Measurements from ENCODE around the gene EPB41L2. TPM values are rescaled to one million over a fixed set of nuclear protein-coding genes. Genes with fewer than 3 reads are reported as not detected.

Gene EPB41L2
- total RNA-seq, 4 donors from 2014 or later, result 11.6 to 24.0 (median 14.6) TPM

DNA sequence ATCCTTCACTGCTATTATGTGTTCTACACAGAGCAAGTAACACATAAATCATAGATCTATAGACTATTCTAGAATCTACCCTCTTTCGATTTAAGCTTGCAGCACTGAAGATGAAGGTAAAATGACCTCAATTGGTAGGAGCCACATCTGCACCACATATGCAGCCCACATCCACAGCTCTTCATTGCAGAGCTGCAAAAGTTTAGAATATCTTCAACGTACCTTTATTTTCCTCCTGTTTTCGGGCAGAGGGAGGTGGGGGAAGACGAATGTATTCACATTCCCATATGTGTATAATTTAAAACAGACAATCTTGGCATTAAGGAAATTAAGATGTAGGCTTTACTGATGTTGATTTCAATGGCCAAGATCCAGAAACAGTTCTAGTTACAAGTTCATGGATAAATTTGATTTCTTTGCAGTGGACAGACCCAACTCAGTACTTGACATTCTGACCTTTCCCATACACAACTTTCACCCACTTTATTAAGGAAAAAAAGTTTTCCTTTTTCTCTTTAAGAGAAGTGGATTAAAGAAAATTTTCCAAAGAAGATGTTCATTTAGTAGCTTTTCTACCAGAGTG is 14.0 kb downstream of the EPB41L2 start:
- Histone ChIP-seq H3K27ac (no peak overlapping the region), H3K27me3 (no peaks in the 10 kb centered on the region), H3K36me3 (no peaks in the 10 kb centered on the region), H3K4me1 (peaks cover 0 to 4% of the 10 kb centered on the region in 2 donors), H3K4me3 (no peak overlapping the region), H3K9me3 (no peaks in the 10 kb centered on the region)
- in situ Hi-C loops (cut with MboI; ENCODE audit: low sequenced_read_pairs in 4 of 4), result no loop called here
- no peak for DNase-seq
- intact Hi-C loops (cut with DNase I; ENCODE audit: low total_unique reads), result no loop called here
- TF ChIP-seq POLR2A (IDR thresholded peaks at IDR 0.05), result no peak
- TF ChIP-seq, protein P1, sequence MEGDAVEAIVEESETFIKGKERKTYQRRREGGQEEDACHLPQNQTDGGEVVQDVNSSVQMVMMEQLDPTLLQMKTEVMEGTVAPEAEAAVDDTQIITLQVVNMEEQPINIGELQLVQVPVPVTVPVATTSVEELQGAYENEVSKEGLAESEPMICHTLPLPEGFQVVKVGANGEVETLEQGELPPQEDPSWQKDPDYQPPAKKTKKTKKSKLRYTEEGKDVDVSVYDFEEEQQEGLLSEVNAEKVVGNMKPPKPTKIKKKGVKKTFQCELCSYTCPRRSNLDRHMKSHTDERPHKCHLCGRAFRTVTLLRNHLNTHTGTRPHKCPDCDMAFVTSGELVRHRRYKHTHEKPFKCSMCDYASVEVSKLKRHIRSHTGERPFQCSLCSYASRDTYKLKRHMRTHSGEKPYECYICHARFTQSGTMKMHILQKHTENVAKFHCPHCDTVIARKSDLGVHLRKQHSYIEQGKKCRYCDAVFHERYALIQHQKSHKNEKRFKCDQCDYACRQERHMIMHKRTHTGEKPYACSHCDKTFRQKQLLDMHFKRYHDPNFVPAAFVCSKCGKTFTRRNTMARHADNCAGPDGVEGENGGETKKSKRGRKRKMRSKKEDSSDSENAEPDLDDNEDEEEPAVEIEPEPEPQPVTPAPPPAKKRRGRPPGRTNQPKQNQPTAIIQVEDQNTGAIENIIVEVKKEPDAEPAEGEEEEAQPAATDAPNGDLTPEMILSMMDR (IDR thresholded peaks at IDR 0.05 in 4 of 5, conservative IDR thresholded peaks at IDR 0.05 in 1 of 5), result no peak
- ATAC-seq, result no peak

DNA sequence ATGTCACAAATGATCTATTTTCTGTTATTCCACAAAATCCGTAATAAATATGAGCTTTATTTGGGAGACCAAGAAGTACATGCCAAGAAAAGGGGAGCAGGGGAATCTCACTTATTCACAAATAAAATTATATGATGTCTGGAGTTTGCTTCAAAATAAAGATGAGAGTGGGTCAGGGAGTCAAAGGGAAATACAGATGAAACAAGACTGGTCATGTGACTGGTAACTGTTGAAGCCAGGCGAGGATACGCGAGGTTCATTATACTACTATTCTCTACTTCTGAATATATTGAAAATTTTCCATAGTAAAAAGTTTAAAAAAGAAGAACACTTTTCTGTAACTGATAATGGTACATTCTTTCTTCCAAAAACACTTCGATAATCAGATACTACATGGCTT is 14.6 kb downstream of the EPB41L2 start:
- no peaks in the 10 kb centered on the region for H3K27me3 ChIP-seq
- no peak for ATAC-seq
- no peak overlapping the region for H3K27ac ChIP-seq
- H3K4me3 ChIP-seq, result no peak overlapping the region
- DNase-seq, result no peak
- in situ Hi-C loops (cut with MboI; ENCODE audit: low sequenced_read_pairs in 4 of 4), result no loop called here
- H3K9me3 ChIP-seq, result no peaks in the 10 kb centered on the region
- intact Hi-C loops (cut with DNase I; ENCODE audit: low total_unique reads), result no loop called here
- H3K4me1 ChIP-seq, result peaks cover 0 to 4% of the 10 kb centered on the region in 2 donors
- no peak for TF ChIP-seq POLR2A (IDR thresholded peaks at IDR 0.05)
- TF ChIP-seq, protein P1 (IDR thresholded peaks at IDR 0.05 in 4 of 5, conservative IDR thresholded peaks at IDR 0.05 in 1 of 5), result no peak
- no peaks in the 10 kb centered on the region for H3K36me3 ChIP-seq

DNA sequence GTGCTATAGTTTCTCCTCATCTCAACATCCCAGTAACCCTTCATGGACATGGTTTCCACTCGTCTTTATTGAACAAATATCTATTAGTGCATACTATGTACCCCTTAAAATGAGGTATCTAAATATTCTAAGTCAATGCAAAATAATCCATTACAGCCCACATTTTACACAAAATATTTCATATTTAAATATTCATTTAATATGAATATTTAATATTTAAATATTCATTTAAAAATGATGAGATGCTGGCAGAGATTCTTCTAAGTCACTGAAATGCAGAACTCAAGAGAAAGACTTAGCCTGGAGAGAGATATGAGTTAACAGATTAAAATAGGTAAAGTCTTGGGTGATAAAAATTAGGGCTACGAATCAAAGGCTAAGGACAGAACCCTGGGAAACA is 17.9 kb downstream of the EPB41L2 start:
- in situ Hi-C loops (cut with MboI; ENCODE audit: low sequenced_read_pairs in 4 of 4) (no loop called here), intact Hi-C loops (cut with DNase I; ENCODE audit: low total_unique reads) (no loop called here)
- Histone ChIP-seq H3K36me3 (no peaks in the 10 kb centered on the region), H3K4me1 (peaks cover 0 to 4% of the 10 kb centered on the region in 2 donors), H3K9me3 (no peaks in the 10 kb centered on the region), H3K27me3 (no peaks in the 10 kb centered on the region), H3K4me3 (no peak overlapping the region), H3K27ac (no peak overlapping the region)
- no peak for TF ChIP-seq POLR2A (IDR thresholded peaks at IDR 0.05)
- TF ChIP-seq, protein P1 (IDR thresholded peaks at IDR 0.05 in 4 of 5, conservative IDR thresholded peaks at IDR 0.05 in 1 of 5), result no peak
- no peak for ATAC-seq
- no peak for DNase-seq

DNA sequence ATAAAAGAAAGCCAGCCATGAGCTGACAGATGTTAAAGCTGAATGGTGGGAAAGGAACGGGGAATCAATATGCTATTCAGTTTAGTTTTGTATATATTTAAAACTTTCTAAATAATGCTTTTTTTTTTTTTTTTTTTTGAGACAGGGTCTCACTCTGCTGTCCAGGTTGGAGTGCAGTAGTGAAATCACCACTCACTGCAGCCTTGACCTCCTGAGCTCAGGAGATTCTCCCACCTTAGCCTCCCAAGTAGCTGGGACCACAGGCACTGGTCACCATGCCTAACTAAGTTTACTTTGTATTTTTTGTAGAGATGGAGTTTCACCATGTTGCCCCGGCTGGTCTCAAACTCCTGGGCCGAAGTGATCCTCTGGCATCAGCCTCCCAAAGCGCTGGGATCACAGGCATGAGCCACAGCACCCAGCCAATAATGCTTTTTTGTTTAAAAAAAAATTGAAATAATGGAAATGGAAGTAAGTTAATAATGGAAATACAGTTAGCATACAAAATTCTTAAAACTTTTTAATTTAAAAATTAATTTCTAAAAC is 19.1 kb downstream of the EPB41L2 start:
- H3K4me3 ChIP-seq, result no peak overlapping the region
- H3K4me1 ChIP-seq, result peaks cover under 1 to 9% of the 10 kb centered on the region in 2 donors
- H3K36me3 ChIP-seq, result no peaks in the 10 kb centered on the region
- no peaks in the 10 kb centered on the region for H3K9me3 ChIP-seq
- in situ Hi-C loops (cut with MboI; ENCODE audit: low sequenced_read_pairs in 4 of 4), result no loop called here
- no peak for DNase-seq
- no peak for ATAC-seq
- intact Hi-C loops (cut with DNase I; ENCODE audit: low total_unique reads), result no loop called here
- no peaks in the 10 kb centered on the region for H3K27me3 ChIP-seq
- no peak overlapping the region for H3K27ac ChIP-seq
- no peak for TF ChIP-seq POLR2A (IDR thresholded peaks at IDR 0.05)

DNA sequence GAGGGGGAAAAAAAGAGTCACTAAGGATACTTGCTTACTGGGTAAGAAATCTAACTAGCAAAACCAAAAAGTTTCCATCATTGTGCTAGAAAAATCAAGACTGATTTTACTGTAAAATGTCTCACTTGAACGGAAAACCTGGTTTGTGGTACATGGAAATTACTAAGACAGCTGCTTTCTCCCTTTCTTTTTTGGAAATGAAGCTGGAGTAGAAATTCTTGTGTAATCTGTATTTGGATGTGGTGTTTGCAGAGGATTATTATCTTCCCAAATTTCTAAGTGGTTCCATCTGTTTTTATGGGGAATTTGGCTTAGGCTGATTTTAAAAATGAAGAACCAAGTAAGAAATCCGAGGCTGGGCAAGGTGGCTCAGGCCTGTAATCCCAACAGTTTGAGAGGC is 20.4 kb downstream of the EPB41L2 start:
- ATAC-seq (peak; percentile 44 to 62), DNase-seq (no peak)
- Histone ChIP-seq H3K27ac (peak overlapping the region in 2 of 4 donors; percentile 20 to 38), H3K4me1 (peaks cover 0 to 15% of the 10 kb centered on the region in 2 donors), H3K4me3 (no peak overlapping the region), H3K9me3 (no peaks in the 10 kb centered on the region), H3K27me3 (no peaks in the 10 kb centered on the region), H3K36me3 (no peaks in the 10 kb centered on the region)
- intact Hi-C loops (cut with DNase I; ENCODE audit: low total_unique reads), result no loop called here
- no peak for TF ChIP-seq POLR2A (IDR thresholded peaks at IDR 0.05)
- TF ChIP-seq, protein P1 (IDR thresholded peaks at IDR 0.05 in 4 of 5, conservative IDR thresholded peaks at IDR 0.05 in 1 of 5), result no peak
- in situ Hi-C loops (cut with MboI; ENCODE audit: low sequenced_read_pairs in 4 of 4), result no loop called here
